Measurements from ENCODE around the gene SH2B3. TPM values are rescaled to one million over a fixed set of nuclear protein-coding genes. Genes with fewer than 3 reads are reported as not detected.
"Not testable (repeated sequence)": the region's sequence is repeated elsewhere in the genome, so short reads cannot be mapped to it uniquely, and the experiment has no call there.

Gene SH2B3
- total and polyA plus RNA-seq, 11 donors: 11.3 to 76.7 (median 40.2) TPM

- H3K4me1 ChIP-seq: peaks cover 0 to 35% (median 14%) of the 10 kb centered on the region in 12 donors
- ATAC-seq (peak in 1 of 4 donors; percentile 22), DNase-seq (no peak)
- H3K27me3 ChIP-seq: no peaks in the 10 kb centered on the region
- H3K36me3 ChIP-seq: peaks cover 0 to 84% (median 69%) of the 10 kb centered on the region in 9 donors
- TF ChIP-seq POLR2A (IDR thresholded peaks at IDR 0.05) (no peak), CTCF (IDR thresholded peaks at IDR 0.05) (no peak)
- no peak overlapping the region for H3K27ac ChIP-seq
- 75 to 95% (median 85%) methylated on average over 3 of the region's 3 CpGs for WGBS, 4 donors
- no peaks in the 10 kb centered on the region for H3K9me3 ChIP-seq
- intact Hi-C loops (cut with DNase I): loop anchor here in 1 of 10 donors (5.0 kb wide), 1 partner anchor 70 kb away; no protein-coding TSS in a partner anchor
- no peak overlapping the region for H3K4me3 ChIP-seq
Measured at GRCh38 chr12:111457577-111457976, 51.9 kb downstream of the SH2B3 start.

GRCh38 chr12:111458546-111459172 lies 52.9 kb downstream of the SH2B3 start:
- WGBS, 4 donors: 82 to 89% (median 84%) methylated on average over 6 of the region's 6 CpGs
- Histone ChIP-seq H3K4me3 (no peak overlapping the region), H3K9me3 (no peaks in the 10 kb centered on the region), H3K27ac (no peak overlapping the region), H3K27me3 (no peaks in the 10 kb centered on the region), H3K36me3 (peaks cover 0 to 84% (median 64%) of the 10 kb centered on the region in 9 donors), H3K4me1 (peaks cover 0 to 35% (median 14%) of the 10 kb centered on the region in 12 donors)
- ATAC-seq: no peak
- TF ChIP-seq CTCF (IDR thresholded peaks at IDR 0.05) (no peak), POLR2A (IDR thresholded peaks at IDR 0.05) (no peak)
- intact Hi-C loops (cut with DNase I): loop anchor here in 2 of 10 donors (2.0 to 5.0 kb wide), 2 partner anchors 58 to 69 kb away; no protein-coding TSS in a partner anchor
- DNase-seq: no peak

GRCh38 chr12:111460111-111460510 lies 54.4 kb downstream of the SH2B3 start:
- not testable (repeated sequence) for ATAC-seq
- 95 to 99% (median 97%) methylated on average over 11 of the region's 11 CpGs for WGBS, 4 donors

GRCh38 chr12:111462210-111462769 lies 56.6 kb downstream of the SH2B3 start:
- Histone ChIP-seq H3K27ac (peak overlapping the region in 1 of 12 donors; percentile 50), H3K4me1 (peaks cover 0 to 19% (median 0%) of the 10 kb centered on the region in 12 donors), H3K4me3 (no peak overlapping the region), H3K27me3 (no peaks in the 10 kb centered on the region), H3K36me3 (peaks cover 0 to 73% (median 41%) of the 10 kb centered on the region in 9 donors), H3K9me3 (no peaks in the 10 kb centered on the region)
- ATAC-seq: no peak
- TF ChIP-seq POLR2A (IDR thresholded peaks at IDR 0.05) (no peak), CTCF (IDR thresholded peaks at IDR 0.05) (no peak)
- DNase-seq: no peak
- intact Hi-C loops (cut with DNase I): no loop called here

More at GRCh38 chr12:111460111-111460510, 54.4 kb downstream of the SH2B3 start:
- intact Hi-C loops (cut with DNase I); H3K4me3 ChIP-seq; H3K9me3 ChIP-seq; H3K27ac ChIP-seq; H3K27me3 ChIP-seq; DNase-seq: not testable (repeated sequence)
- Histone ChIP-seq H3K4me1 (peaks cover 0 to 27% (median 9%) of the 10 kb centered on the region in 12 donors), H3K36me3 (peaks cover 0 to 81% (median 56%) of the 10 kb centered on the region in 9 donors)

Measured in heart left ventricle (tissue), 16 donors.